ENCODE results near the gene OLIG1. TPM values are rescaled to one million over a fixed set of nuclear protein-coding genes. Genes with fewer than 3 reads are reported as not detected.

OLIG1 gene
- total and polyA plus RNA-seq, 7 donors, result 0.07 to 3.4 (median 0.34) TPM; not detected in 1

DNA sequence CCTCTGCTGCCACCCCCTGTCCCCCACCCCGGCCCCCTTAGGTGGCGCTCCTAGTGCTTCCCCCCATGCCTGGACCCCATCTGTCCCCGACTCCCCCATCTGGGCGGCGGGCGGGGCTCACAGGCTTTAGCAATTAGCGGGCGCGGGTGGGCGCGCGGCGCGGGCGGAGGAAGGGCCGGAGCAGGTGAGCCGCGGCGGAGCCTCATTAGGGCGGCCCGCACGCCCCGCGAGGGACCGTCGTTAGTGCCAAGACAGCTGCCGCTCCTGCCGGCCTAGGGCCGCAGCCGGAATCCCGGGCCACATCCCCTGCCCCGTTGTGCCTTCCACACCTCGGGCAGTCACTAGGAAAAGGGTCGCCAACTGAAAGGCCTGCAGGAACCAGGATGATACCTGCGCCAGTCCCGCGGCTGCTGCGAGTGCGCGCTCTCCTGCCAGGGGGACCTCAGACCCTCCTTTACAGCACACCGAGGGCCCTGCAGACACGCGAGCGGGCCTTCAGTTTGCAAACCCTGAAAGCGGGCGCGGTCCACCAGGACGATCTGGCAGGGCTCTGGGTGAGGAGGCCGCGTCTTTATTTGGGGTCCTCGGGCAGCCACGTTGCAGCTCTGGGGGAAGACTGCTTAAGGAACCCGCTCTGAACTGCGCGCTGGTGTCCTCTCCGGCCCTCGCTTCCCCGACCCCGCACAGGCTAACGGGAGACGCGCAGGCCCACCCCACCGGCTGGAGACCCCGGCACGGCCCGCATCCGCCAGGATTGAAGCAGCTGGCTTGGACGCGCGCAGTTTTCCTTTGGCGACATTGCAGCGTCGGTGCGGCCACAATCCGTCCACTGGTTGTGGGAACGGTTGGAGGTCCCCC is 36.6 kb upstream of the OLIG1 start:
- peaks cover 0 to 63% (median 20%) of the 10 kb centered on the region in 3 donors for H3K27me3 ChIP-seq (ENCODE audit: insufficient read depth in 3 of 3, low read length in 2 of 3)
- ATAC-seq, result no peak

DNA sequence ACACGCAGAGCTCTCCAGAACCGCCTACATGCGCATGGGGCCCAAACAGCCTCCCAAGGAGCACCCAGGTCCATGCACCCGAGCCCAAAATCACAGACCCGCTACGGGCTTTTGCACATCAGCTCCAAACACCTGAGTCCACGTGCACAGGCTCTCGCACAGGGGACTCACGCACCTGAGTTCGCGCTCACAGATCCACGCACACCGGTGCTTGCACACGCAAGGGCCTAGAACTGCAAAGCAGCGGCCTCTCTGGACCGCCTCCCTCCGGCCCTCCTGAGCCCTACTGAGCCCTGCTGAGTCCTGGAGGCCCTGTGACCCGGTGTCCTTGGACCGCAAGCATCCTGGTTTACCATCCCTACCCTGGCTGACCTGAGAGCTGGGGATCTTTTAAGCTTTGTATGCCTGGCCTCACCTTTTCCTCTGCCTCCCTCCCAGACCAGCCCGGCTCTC is 36.0 kb upstream of the OLIG1 start:
- no peaks in the 10 kb centered on the region for H3K9me3 ChIP-seq
- ATAC-seq (no peak), DNase-seq (no peak)
- no peak overlapping the region for H3K27ac ChIP-seq
- H3K4me3 ChIP-seq, result no peak overlapping the region
- TF ChIP-seq, protein P1, sequence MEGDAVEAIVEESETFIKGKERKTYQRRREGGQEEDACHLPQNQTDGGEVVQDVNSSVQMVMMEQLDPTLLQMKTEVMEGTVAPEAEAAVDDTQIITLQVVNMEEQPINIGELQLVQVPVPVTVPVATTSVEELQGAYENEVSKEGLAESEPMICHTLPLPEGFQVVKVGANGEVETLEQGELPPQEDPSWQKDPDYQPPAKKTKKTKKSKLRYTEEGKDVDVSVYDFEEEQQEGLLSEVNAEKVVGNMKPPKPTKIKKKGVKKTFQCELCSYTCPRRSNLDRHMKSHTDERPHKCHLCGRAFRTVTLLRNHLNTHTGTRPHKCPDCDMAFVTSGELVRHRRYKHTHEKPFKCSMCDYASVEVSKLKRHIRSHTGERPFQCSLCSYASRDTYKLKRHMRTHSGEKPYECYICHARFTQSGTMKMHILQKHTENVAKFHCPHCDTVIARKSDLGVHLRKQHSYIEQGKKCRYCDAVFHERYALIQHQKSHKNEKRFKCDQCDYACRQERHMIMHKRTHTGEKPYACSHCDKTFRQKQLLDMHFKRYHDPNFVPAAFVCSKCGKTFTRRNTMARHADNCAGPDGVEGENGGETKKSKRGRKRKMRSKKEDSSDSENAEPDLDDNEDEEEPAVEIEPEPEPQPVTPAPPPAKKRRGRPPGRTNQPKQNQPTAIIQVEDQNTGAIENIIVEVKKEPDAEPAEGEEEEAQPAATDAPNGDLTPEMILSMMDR (IDR thresholded peaks at IDR 0.05), result no peak
- 55 to 80% (median 72%) methylated on average over 15 to 20 of the region's 20 CpGs for whole genome bisulfite sequencing, 3 donors
- intact Hi-C loops (cut with DNase I), result no loop called here
- no peaks in the 10 kb centered on the region for H3K36me3 ChIP-seq (ENCODE audit: insufficient read depth in 1 of 2, low read depth in 1 of 2)
- no peaks in the 10 kb centered on the region for H3K4me1 ChIP-seq
- H3K27me3 ChIP-seq (ENCODE audit: insufficient read depth in 3 of 3, low read length in 2 of 3), result peaks cover 0 to 57% (median 17%) of the 10 kb centered on the region in 3 donors

More for the DNA sequence above, 36.6 kb upstream of the OLIG1 start:
- Histone ChIP-seq H3K27ac (no peak overlapping the region), H3K4me1 (no peaks in the 10 kb centered on the region), H3K9me3 (no peaks in the 10 kb centered on the region), H3K4me3 (no peak overlapping the region), H3K36me3 (ENCODE audit: insufficient read depth in 1 of 2, low read depth in 1 of 2) (no peaks in the 10 kb centered on the region)
- TF ChIP-seq, protein P1 (IDR thresholded peaks at IDR 0.05), result no peak
- WGBS, 3 donors, result 28 to 43% (median 35%) methylated on average over 60 to 76 of the region's 76 CpGs
- intact Hi-C loops (cut with DNase I), result no loop called here
- no peak for DNase-seq

DNA sequence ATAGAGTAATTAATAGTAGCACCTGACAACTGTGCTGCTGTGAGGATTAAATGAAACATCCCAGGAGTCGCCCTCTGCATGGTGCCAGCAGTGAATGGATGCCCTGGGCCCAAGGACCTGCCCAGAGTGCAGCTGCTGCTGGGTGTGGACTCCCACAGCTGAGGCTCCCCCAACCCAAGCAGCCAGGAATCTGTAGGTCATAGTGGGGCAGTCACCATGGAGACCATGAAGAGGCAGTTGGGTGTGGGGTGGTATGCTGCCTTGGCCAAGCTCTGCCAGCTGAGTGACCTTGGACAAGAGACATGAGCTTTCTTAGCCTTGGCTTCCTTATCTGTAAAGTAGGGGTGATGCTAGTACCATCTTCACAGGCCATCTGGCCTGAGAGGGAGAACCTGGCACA is 34.8 kb upstream of the OLIG1 start:
- TF ChIP-seq, protein P1 (IDR thresholded peaks at IDR 0.05), result no peak
- Histone ChIP-seq H3K27ac (no peak overlapping the region), H3K36me3 (ENCODE audit: insufficient read depth in 1 of 2, low read depth in 1 of 2) (no peaks in the 10 kb centered on the region), H3K9me3 (no peaks in the 10 kb centered on the region), H3K27me3 (ENCODE audit: insufficient read depth in 3 of 3, low read length in 2 of 3) (peaks cover 0 to 45% (median 16%) of the 10 kb centered on the region in 3 donors), H3K4me3 (no peak overlapping the region), H3K4me1 (no peaks in the 10 kb centered on the region)
- DNase-seq (no peak), ATAC-seq (no peak)
- intact Hi-C loops (cut with DNase I), result no loop called here
- 54 to 89% (median 63%) methylated on average over 1 of the region's 1 CpG for WGBS, 3 donors

DNA sequence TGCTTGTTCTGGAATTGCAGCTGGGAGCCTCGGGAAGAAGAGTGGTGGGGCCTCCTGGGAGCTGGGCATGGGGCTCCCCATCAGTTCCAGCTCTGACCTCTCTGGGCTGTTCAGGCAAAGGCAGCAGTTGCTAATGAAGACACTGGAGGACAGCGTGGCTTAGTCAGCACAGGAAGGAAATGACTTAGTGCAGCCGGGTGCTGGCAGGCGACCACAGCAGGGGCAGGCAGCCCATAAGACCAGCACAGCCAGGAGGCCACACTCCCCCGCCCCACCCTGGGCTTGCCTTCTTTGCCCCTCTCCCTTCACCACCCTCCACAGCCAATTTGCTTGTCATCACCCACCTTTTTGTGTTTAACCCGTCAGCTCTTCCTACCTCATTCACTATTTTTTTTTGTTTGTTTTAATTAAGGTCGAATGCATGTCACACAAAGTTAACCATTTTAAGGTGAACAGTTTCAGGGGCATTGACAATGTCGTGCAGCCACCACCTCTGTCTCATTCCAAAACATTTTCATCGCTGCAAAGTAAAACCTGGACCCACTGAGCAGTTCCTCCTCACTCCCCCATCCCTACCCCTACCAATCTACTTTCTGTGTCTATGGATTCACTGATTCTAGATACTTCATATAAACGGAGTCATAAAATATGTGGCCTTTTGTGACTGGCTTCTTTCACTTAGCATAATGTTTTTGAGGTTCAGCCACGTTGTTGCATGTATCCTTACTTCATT is 33.3 kb upstream of the OLIG1 start:
- TF ChIP-seq, protein P1 (IDR thresholded peaks at IDR 0.05), result no peak
- peaks cover 0 to 31% (median 12%) of the 10 kb centered on the region in 3 donors for H3K27me3 ChIP-seq (ENCODE audit: insufficient read depth in 3 of 3, low read length in 2 of 3)
- no peak overlapping the region for H3K4me3 ChIP-seq
- H3K27ac ChIP-seq, result no peak overlapping the region
- H3K36me3 ChIP-seq (ENCODE audit: insufficient read depth in 1 of 2, low read depth in 1 of 2), result no peaks in the 10 kb centered on the region
- intact Hi-C loops (cut with DNase I), result no loop called here
- H3K4me1 ChIP-seq, result no peaks in the 10 kb centered on the region
- WGBS, 3 donors, result 43 to 54% (median 50%) methylated on average over 10 to 11 of the region's 11 CpGs
- peak in 2 of 4 donors; percentile 27 to 40 for ATAC-seq
- no peaks in the 10 kb centered on the region for H3K9me3 ChIP-seq
- DNase-seq, result no peak

All from psoas muscle (tissue), 8 donors.